Posterior vena cava (tissue), 2 donors: ENCODE data around the gene TENM4. TPM values are rescaled to one million over a fixed set of nuclear protein-coding genes. Genes with fewer than 3 reads are reported as not detected.

Source experiments
- DNase-seq: peaks from one replicate; pipeline ENCODE4 v3.0.0-alpha.2; 2020; ENCODE audit warnings: low spot score
- intact Hi-C, 2 donors: fragments of 100-400 bp; cut with DNase I; formaldehyde crosslinking; loops; one replicate each; pipeline versions ENCODE4 v1.14.1 to v1.14.2; 2022 to 2023
- total RNA-seq, 2 donors: library from RNA; stranded (reverse); fragmentation: NEBNext Ultra II Directional; extraction: Animal tissue kit (Norgen Biotek cat#: 25700); gene quantifications; one replicate each; pipeline ENCODE4 v1.2.1, GENCODE V29; 2021
- donor health status: DM: yes; HTN: yes; CAD: no.
- donor health status: DM: yes; HTN: yes; CAD: no.

The TENM4 gene
- total RNA-seq, 2 donors from 2014 or later: 5.6 to 7.4 TPM

DNA sequence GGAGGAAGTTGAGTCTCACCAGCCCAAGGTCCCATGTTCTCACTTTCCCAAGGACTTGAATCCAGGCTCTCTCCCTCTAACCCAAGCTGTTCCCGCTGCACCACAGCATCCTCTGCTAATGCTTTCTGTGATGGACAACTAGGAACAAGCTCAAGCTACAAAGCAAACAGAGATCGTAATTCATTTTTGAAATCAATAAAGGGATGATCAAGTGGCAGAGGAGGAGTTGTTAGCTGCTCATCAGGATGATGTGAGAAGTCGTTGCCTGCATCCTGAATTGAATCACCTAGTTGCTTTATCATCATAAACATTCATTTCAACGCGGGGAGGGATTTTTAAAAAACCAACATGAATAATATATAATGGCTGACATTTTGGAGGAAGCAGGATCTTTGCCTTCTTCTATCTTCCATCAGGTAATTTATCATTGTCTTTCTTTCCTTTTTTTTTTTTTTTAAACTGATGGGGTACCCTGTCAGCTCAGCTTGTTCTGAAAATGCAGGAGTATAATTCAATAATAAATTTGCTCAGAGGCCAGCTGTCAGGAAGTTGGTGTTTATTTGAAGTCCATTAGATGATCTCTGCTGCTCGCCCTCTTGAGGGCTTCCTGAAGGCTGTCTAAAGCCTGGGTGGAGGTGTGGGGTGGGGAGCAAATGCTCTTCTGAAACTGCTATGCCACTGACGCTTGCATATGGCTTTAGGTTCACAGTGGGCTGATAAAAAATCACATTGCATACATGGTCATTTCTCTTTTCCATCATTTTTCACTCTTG, 691.7 kb downstream of the TENM4 start:
- intact Hi-C loops: no loop called here
- DNase-seq: no peak

- intact Hi-C loops: no loop called here
These were observed 695.9 kb downstream of the TENM4 start for GRCh38 chr11:78744949-78745348.

GRCh38 chr11:78744202-78744601, 696.6 kb downstream of the TENM4 start:
- intact Hi-C loops: no loop called here
- DNase-seq: no peak

More at GRCh38 chr11:78744949-78745348, 695.9 kb downstream of the TENM4 start:
- no peak for DNase-seq

DNA sequence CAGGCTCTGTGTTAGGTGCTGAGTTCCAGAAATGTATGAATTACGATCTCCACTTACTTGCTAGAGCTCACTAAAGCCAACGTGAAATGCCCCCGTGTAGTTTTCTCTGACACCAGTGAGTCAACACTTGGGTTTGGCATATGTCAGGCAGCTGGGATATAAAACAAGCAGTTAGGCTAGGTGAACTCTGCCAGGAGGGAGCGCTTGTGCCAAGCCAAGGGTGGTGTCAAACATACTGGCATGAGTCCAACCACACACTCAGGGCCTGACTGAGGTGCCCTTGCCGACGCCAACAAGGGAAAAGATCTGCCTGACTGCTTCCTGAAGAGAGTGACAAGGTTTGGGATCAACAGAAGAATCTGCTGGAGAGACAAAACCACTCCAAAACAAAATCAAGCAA, 698.4 kb downstream of the TENM4 start:
- no peak for DNase-seq
- intact Hi-C loops: no loop called here

- no peak for DNase-seq
- intact Hi-C loops: no loop called here
These were observed 699.1 kb downstream of the TENM4 start for GRCh38 chr11:78741741-78742140.

- DNase-seq: no peak
- intact Hi-C loops: no loop called here
These were observed 700.4 kb downstream of the TENM4 start for GRCh38 chr11:78740199-78741071.

GRCh38 chr11:78737891-78738290, 702.9 kb downstream of the TENM4 start:
- intact Hi-C loops: no loop called here
- DNase-seq: no peak

- no peak for DNase-seq
- intact Hi-C loops: no loop called here
These were observed 703.5 kb downstream of the TENM4 start for GRCh38 chr11:78737301-78737700.

DNA sequence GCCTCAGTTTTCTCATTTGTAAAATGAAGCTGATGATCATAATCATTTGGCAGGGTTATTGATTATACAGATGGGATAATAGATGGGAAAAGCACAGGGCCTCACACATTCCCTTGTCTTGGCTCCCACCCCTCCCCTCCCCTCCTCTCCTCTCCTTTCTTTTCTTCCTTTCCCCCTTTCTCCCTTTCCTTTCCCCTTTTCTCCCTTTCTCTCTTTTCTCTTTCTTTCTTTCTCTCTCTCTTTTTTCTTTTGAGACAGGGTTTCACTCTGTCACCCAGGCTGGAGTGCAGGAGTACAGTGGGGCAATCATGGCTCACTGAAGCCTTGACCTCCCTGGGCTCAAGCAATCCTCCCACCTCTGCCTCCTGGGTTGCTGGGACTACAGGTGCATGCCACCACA, 705.1 kb downstream of the TENM4 start:
- intact Hi-C loops: no loop called here
- DNase-seq: no peak

DNA sequence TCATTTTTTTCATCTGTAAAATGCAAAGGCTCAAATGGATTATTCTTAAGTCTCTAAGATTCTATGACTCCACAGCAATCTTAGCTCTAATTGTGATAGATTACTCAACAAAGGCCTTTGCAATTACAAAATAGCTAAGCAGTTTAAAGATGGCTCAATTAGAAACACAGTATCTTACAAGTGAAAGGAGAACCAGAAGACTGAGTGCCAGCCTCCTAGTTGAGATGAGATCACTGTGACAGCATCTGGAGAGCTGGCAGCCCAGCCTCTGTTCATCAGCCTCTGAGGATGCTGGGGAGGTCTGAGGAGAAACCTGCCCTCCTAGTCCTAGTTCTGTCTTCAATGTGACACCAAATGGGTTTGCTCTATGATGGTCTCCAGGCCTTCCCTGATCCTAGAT, 707.8 kb downstream of the TENM4 start:
- DNase-seq: no peak
- intact Hi-C loops: no loop called here

- intact Hi-C loops: no loop called here
- DNase-seq: no peak
These were observed 708.6 kb downstream of the TENM4 start for GRCh38 chr11:78732246-78732645.

DNA sequence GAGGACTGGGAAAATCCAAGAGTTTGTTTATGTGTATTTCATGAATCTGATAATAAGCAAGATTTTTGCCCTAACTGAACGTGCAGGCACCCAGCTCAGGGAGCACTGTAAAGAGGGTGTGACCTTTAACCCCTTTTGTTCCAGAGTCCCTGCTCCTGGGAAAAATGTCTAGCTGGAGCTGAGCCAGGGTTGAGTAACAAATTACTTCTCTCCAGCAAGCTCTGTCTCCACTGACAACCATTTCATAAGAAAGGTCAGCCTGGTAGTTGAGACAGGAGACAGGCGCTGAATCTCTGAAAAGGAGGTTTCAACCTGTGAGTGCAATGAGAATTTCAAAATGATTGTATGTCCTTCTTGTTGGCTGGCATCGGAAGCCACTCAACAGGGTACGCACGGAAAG, 709.8 kb downstream of the TENM4 start:
- intact Hi-C loops: no loop called here
- DNase-seq: no peak

DNA sequence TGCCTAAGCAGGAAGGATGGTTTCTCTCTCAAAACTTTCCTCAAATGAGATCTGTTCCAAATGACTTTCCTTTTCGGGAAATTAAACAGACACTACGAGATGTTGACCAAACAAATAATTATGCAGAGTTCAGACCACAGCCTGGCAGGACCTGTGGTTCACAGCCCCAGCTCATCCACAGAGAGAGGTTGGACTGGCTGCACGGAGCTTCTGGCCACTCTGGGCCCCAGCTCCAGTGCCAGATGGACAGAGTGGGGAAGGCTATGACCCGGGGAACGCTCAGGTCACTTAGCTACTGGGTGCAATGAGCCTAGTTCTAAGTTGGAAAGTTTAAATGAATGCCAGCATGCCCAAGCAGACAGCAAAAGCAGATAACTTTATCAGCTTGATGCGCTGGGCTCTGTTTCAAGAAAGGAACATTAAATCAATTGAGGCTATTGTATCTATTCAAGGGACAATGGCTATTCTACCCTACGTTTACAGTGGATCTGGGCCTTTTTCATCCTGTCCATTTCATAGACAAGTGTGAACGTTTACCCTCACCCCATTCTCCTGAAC, 710.5 kb downstream of the TENM4 start:
- intact Hi-C loops: no loop called here

GRCh38 chr11:78727816-78728215, 713.0 kb downstream of the TENM4 start:
- DNase-seq: no peak
- intact Hi-C loops: no loop called here

More for the DNA sequence above, 710.5 kb downstream of the TENM4 start:
- DNase-seq: no peak

DNA sequence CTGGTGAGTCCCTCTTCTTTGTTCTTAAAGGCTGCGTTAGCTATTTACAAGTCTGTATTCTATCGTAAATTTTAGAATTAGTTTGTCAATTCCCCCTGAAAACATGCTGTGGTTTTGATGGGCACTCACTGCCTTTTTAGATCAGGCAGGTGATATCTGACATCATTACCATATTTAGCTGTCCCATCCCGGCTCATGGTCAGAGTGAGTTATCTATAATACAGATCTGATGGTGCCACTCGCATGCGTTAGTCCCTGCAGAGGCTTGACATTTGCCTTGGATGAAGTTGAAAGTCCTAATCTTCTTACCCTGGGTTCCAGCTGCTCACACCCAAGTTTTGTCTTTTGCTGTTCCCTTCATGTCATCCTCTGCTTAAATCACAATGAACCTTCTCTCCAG, 715.6 kb downstream of the TENM4 start:
- intact Hi-C loops: no loop called here
- no peak for DNase-seq

- no peak for DNase-seq
- intact Hi-C loops: no loop called here
These were observed 718.0 kb downstream of the TENM4 start for GRCh38 chr11:78722786-78723185.

DNA sequence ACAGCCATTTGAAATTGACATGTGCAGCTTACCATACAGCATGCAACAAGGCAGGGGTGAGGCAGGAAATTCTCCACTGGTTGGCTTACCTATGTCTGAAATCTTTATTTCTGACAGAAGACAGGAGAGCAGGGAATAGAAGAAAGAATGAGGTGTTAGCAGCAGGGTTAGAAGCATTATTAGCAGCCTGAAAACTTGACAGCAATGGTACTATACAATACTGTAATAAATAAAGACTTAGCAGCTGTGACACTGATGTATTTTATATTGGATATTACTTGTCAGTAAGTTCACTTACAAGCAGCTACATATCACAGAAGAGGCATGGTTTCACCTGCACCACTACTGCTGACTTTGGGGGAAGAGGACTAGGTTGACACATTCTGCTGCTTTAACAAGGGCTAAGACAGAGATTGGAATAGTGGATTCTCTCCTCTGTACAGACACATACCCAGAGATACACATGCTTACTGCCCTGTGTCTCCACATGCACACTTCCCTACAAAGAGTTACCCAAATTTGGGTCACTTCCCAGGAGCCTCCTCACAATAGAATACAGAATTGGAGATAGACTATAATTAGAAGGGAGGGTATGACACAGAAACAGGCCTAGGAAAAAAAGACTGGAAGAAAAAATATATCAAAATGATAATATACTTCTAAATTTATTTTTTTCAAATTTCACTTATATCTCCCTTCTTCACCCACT, 720.4 kb downstream of the TENM4 start:
- DNase-seq: no peak

GRCh38 chr11:78717041-78717440, 723.8 kb downstream of the TENM4 start:
- intact Hi-C loops: no loop called here
- no peak for DNase-seq

More for the DNA sequence above, 720.4 kb downstream of the TENM4 start:
- intact Hi-C loops: no loop called here

- intact Hi-C loops: no loop called here
- no peak for DNase-seq
These were observed 725.1 kb downstream of the TENM4 start for GRCh38 chr11:78715639-78716311.
